ENCODE measurements around the gene COL4A5.
"Not testable (repeated sequence)": the region's sequence is repeated elsewhere in the genome, so short reads cannot be mapped to it uniquely, and the experiment has no call there.

COL4A5 gene
- long read RNA-seq, result 0 reads

DNA sequence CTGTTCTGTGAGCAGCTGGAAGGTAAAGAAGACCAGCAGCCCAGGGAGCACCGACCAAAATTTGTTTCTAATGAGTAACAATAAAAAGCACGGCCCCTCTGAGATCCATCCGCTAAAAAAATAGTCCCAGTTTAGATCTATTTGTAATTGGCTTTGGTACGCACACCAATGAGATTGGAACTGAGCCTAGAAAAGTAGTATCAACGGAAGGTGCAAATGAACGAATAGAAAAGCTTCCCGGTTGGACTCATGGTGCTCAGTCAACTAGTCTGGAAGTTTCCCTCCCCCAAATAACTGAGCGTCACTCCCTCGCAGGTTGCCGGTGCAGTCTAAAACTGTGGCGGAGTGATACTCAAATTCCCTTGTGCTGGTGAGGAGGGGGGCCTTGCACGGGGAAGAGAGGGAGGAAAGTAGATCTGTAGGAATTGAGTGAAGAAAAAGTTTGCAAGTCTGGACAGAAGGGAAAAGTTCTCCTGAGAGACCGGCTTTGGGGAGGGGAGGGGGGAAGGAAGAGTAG lies at the start of gene COL4A5:
TSS of gene COL4A5 (plus strand) at position 413 of the 517 bp plus-strand sequence. CDS start 288 bp downstream, outside the sequence.
- peak within 1 kb of the TSS; percentile 26 for H3K4me3 ChIP-seq (replicated peaks; ENCODE audit: insufficient read depth, low read length)
- peak in 1 of 2 experiments; percentile 7 for DNase-seq (ENCODE audit: low read depth in 1 of 2, low spot score in 1 of 2)
- TF ChIP-seq, protein P1, sequence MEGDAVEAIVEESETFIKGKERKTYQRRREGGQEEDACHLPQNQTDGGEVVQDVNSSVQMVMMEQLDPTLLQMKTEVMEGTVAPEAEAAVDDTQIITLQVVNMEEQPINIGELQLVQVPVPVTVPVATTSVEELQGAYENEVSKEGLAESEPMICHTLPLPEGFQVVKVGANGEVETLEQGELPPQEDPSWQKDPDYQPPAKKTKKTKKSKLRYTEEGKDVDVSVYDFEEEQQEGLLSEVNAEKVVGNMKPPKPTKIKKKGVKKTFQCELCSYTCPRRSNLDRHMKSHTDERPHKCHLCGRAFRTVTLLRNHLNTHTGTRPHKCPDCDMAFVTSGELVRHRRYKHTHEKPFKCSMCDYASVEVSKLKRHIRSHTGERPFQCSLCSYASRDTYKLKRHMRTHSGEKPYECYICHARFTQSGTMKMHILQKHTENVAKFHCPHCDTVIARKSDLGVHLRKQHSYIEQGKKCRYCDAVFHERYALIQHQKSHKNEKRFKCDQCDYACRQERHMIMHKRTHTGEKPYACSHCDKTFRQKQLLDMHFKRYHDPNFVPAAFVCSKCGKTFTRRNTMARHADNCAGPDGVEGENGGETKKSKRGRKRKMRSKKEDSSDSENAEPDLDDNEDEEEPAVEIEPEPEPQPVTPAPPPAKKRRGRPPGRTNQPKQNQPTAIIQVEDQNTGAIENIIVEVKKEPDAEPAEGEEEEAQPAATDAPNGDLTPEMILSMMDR (IDR thresholded peaks at IDR 0.05; ENCODE audit: insufficient read depth, low read length), result no peak
- TF ChIP-seq GABPA (IDR thresholded peaks at IDR 0.05; ENCODE audit: low read depth), result no peak
- TF ChIP-seq SPI1 (IDR thresholded peaks at IDR 0.05; ENCODE audit: borderline replicate concordance, low read depth), result no peak
- TF ChIP-seq, protein P2, sequence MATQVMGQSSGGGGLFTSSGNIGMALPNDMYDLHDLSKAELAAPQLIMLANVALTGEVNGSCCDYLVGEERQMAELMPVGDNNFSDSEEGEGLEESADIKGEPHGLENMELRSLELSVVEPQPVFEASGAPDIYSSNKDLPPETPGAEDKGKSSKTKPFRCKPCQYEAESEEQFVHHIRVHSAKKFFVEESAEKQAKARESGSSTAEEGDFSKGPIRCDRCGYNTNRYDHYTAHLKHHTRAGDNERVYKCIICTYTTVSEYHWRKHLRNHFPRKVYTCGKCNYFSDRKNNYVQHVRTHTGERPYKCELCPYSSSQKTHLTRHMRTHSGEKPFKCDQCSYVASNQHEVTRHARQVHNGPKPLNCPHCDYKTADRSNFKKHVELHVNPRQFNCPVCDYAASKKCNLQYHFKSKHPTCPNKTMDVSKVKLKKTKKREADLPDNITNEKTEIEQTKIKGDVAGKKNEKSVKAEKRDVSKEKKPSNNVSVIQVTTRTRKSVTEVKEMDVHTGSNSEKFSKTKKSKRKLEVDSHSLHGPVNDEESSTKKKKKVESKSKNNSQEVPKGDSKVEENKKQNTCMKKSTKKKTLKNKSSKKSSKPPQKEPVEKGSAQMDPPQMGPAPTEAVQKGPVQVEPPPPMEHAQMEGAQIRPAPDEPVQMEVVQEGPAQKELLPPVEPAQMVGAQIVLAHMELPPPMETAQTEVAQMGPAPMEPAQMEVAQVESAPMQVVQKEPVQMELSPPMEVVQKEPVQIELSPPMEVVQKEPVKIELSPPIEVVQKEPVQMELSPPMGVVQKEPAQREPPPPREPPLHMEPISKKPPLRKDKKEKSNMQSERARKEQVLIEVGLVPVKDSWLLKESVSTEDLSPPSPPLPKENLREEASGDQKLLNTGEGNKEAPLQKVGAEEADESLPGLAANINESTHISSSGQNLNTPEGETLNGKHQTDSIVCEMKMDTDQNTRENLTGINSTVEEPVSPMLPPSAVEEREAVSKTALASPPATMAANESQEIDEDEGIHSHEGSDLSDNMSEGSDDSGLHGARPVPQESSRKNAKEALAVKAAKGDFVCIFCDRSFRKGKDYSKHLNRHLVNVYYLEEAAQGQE (IDR thresholded peaks at IDR 0.05; ENCODE audit: insufficient replicate concordance, low read depth), result no peak
- no peak for TF ChIP-seq POLR2AphosphoS5 (IDR thresholded peaks at IDR 0.05; ENCODE audit: low read depth)
- H3K27ac ChIP-seq (replicated peaks), result no peak within 1 kb of the TSS
- H3K27me3 ChIP-seq (ENCODE audit: insufficient read depth, poor library complexity, severe bottlenecking), result peaks cover 14% of the 10 kb centered on the region

DNA sequence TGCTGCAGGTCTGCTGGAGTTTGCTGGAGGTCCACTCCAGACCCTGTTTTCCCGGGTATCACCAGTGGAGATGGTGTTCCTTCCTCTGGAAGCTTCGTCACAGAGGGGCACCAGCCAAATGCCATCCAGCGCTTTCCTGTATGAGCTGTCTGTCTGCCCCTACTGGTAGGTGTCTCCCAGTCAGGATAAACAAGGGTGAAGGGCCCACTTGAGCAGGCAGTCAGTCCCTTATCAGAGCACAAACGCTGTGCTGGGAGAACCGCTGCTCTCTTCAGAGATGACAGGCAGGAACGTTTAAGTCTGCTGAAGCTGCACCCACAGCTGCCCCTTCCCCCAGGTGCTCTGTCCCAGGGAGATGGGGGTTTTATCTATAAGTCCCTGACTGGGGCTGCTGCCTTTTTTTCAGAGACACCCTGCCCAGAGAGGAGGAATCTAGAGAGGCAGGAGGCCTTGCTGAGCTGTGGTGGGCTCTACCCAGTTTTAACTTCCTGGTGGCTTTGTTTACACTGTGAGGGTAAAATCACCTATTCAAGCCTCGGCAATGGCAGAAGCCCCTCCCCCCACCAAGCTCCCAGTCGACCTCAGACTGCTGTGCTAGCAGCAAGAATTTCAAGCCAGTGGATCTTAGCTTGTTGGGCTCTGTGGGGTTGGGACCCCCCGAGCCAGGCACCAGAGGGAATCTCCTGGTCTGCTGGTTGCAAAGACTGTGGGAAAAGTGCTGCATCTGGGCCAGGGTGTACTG lies 48.5 kb upstream of the COL4A5 start:
- DNase-seq (ENCODE audit: low read depth in 1 of 2, low spot score in 1 of 2); H3K4me3 ChIP-seq (replicated peaks; ENCODE audit: insufficient read depth, low read length); H3K27ac ChIP-seq (replicated peaks); H3K27me3 ChIP-seq (ENCODE audit: insufficient read depth, poor library complexity, severe bottlenecking): not testable (repeated sequence)

DNA sequence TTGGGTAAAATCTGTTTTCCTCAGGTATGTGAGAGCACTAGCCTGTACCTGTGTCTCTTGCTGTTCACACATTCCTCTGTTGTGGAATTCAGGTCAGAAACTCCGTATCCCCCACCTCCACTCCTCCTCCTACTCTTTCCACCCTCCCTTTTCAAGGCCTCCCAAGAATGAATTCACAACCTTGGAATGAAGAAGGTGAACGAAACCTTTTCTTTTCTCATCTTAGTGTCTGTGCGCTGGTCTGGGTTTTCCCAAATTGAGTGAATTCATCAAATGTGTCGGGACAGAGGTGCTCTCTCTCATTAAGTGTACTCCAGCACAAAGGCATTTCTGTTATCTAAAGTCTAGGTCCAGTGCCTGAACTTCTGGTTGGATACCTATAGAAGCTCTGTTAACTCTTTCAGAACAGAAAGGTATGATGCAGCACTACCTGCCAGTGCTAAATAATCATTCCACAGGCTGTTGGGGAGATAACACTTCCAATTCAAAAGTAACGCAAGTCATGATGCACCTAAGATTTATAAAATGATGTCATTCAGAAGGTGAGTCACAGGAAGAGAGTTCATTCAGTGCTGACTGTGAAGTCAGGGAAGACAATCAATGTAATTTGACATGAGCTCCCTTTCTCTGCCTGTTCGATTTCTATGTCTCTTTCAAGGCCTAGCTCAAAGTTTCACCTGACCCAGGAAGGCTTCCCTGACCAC lies 43.3 kb upstream of the COL4A5 start:
- Histone ChIP-seq H3K27me3 (ENCODE audit: insufficient read depth, poor library complexity, severe bottlenecking) (no peaks in the 10 kb centered on the region), H3K27ac (replicated peaks) (no peak overlapping the region), H3K4me3 (replicated peaks; ENCODE audit: insufficient read depth, low read length) (no peak overlapping the region)
- no peak for DNase-seq (ENCODE audit: low read depth in 1 of 2, low spot score in 1 of 2)
- TF ChIP-seq, protein P2 (IDR thresholded peaks at IDR 0.05; ENCODE audit: insufficient replicate concordance, low read depth), result no peak
- TF ChIP-seq SPI1 (IDR thresholded peaks at IDR 0.05; ENCODE audit: borderline replicate concordance, low read depth) (no peak), POLR2AphosphoS5 (IDR thresholded peaks at IDR 0.05; ENCODE audit: low read depth) (no peak), GABPA (IDR thresholded peaks at IDR 0.05; ENCODE audit: low read depth) (no peak)
- TF ChIP-seq, protein P1 (IDR thresholded peaks at IDR 0.05; ENCODE audit: insufficient read depth, low read length), result no peak

DNA sequence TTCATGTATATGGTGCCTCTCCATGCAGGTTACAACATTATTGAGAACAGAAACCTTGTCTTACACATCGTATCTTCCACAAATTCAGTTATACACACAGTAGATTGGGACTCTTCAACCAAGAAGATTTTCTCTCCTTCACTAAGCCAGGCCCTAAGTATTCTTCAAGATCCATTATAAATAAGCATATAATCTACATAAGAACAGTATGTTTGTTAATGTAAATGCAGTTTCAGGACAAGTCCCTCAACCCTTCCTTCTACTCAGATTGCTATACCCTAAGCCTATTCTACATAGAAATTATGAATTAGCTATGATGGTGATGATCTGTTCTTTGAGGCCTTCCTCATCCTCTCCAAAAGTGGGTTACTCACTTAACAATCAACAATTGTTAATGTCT lies 42.7 kb upstream of the COL4A5 start:
- Histone ChIP-seq H3K4me3 (replicated peaks; ENCODE audit: insufficient read depth, low read length) (no peak overlapping the region), H3K27ac (replicated peaks) (no peak overlapping the region), H3K27me3 (ENCODE audit: insufficient read depth, poor library complexity, severe bottlenecking) (no peaks in the 10 kb centered on the region)
- TF ChIP-seq SPI1 (IDR thresholded peaks at IDR 0.05; ENCODE audit: borderline replicate concordance, low read depth), result no peak
- TF ChIP-seq, protein P2 (IDR thresholded peaks at IDR 0.05; ENCODE audit: insufficient replicate concordance, low read depth), result no peak
- no peak for TF ChIP-seq POLR2AphosphoS5 (IDR thresholded peaks at IDR 0.05; ENCODE audit: low read depth)
- TF ChIP-seq, protein P1 (IDR thresholded peaks at IDR 0.05; ENCODE audit: insufficient read depth, low read length), result no peak
- no peak for TF ChIP-seq GABPA (IDR thresholded peaks at IDR 0.05; ENCODE audit: low read depth)
- no peak for DNase-seq (ENCODE audit: low read depth in 1 of 2, low spot score in 1 of 2)
